Nephron progenitor cell (in vitro differentiated cells): ENCODE results near the gene PRLR.

ENCODE experiments used
- DNase-seq: peaks from one replicate; pipeline ENCODE4 v3.0.0; 2021
- H3K27ac Mint-ChIP-seq: 2 replicates; pipeline ENCODE4 v1.8.0; 2021; ENCODE audit warnings: mild to moderate bottlenecking, moderate library complexity, mixed read lengths
- H3K27me3 Mint-ChIP-seq: 2 replicates; pipeline ENCODE4 v1.8.0; 2021; ENCODE audit warnings: mild to moderate bottlenecking, low read depth, mixed read lengths; ENCODE audit not compliant: poor library complexity
- H3K36me3 Mint-ChIP-seq: 2 replicates; pipeline ENCODE4 v1.8.0; 2021; ENCODE audit warnings: low read depth, mixed read lengths
- H3K4me1 Mint-ChIP-seq: 2 replicates; pipeline ENCODE4 v1.8.0; 2021; ENCODE audit warnings: mixed read lengths
- H3K4me3 Mint-ChIP-seq: 2 replicates; pipeline ENCODE4 v1.8.0; 2021; ENCODE audit warnings: mild to moderate bottlenecking, moderate library complexity, mixed read lengths
- H3K9me3 Mint-ChIP-seq: 2 replicates; pipeline ENCODE4 v1.8.0; 2021; ENCODE audit warnings: mild to moderate bottlenecking, moderate library complexity, mixed read lengths
- TF ChIP-seq, protein P1 (sequence below): fragments of 200-600 bp; sonication (generic); IDR thresholded peaks from 2 replicates; pipeline ENCODE4 v1.5.0; 2021; ENCODE audit warnings: antibody characterized with exemption

PRLR gene

DNA sequence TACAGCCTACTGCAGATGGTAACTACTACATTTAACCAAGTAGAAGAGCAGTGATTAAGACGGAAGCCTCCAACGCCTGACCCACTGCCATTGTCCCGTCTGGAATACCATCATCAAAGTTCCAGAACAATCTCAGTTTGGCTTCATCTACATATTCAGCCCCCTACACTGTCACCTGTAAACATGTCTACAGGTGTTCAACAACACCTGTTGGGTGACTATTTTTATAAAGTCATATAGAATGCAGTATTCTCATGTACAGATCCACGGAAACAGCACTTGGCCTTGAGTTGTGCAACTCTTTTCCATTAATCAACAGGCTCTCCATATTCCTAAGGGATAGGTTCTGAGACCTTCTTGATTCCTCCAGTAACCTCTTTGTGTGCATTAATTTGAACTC, 129.3 kb downstream of the PRLR start:
- Mint-ChIP-seq H3K4me3 (no peak overlapping the region), H3K9me3 (peaks cover 15% of the 10 kb centered on the region), H3K36me3 (peaks cover 12% of the 10 kb centered on the region), H3K27me3 (peaks cover 11% of the 10 kb centered on the region), H3K4me1 (peaks cover 11% of the 10 kb centered on the region), H3K27ac (no peak overlapping the region)
- no peak for DNase-seq
- TF ChIP-seq, protein P1, sequence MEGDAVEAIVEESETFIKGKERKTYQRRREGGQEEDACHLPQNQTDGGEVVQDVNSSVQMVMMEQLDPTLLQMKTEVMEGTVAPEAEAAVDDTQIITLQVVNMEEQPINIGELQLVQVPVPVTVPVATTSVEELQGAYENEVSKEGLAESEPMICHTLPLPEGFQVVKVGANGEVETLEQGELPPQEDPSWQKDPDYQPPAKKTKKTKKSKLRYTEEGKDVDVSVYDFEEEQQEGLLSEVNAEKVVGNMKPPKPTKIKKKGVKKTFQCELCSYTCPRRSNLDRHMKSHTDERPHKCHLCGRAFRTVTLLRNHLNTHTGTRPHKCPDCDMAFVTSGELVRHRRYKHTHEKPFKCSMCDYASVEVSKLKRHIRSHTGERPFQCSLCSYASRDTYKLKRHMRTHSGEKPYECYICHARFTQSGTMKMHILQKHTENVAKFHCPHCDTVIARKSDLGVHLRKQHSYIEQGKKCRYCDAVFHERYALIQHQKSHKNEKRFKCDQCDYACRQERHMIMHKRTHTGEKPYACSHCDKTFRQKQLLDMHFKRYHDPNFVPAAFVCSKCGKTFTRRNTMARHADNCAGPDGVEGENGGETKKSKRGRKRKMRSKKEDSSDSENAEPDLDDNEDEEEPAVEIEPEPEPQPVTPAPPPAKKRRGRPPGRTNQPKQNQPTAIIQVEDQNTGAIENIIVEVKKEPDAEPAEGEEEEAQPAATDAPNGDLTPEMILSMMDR = no peak

DNA sequence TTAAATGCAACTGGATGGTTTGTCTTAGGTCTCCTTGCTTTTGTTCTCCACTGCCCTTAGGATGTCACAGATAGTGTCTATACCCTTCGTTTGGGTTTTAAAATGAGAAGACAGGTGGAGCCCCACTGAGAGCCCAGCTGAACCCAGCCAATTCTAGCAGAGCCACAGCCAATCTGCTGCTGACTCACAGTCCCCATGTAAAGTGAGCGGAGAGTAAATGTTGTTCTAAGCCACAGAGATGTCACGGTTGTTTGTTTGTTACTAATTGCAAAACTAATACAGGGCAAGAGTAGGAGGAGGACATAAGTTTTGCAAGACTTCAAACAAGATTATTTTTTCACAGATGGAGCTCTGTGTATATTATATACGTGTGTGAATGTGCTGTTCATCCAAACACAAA, 132.1 kb downstream of the PRLR start:
- Mint-ChIP-seq H3K27me3 (peaks cover 7% of the 10 kb centered on the region), H3K4me3 (no peak overlapping the region), H3K27ac (no peak overlapping the region), H3K4me1 (peaks cover 13% of the 10 kb centered on the region), H3K9me3 (peaks cover 4% of the 10 kb centered on the region), H3K36me3 (no peaks in the 10 kb centered on the region)
- TF ChIP-seq, protein P1 = no peak
- no peak for DNase-seq

DNA sequence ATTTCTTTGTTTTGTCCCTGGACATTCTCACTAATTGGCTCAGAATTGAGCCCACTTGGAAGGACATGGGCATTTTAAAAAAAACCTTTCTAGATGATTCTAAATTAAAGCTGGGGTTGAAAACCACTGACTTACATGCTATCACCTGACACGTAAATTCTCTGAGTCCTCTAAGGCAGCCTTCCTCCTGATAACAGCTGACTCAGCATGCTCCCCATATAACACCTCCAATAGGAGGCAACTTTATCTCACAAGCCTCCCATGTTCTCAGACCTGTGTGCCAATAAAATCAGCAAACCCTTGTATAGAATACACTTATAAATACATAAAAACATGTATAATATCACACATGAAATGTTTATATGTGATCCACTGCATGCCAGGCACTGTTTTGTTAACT, 133.4 kb downstream of the PRLR start:
- Mint-ChIP-seq H3K27me3 (peaks cover 3% of the 10 kb centered on the region), H3K36me3 (no peaks in the 10 kb centered on the region), H3K9me3 (no peaks in the 10 kb centered on the region), H3K4me3 (no peak overlapping the region), H3K27ac (no peak overlapping the region), H3K4me1 (peaks cover 26% of the 10 kb centered on the region)
- TF ChIP-seq, protein P1 = no peak
- no peak for DNase-seq

DNA sequence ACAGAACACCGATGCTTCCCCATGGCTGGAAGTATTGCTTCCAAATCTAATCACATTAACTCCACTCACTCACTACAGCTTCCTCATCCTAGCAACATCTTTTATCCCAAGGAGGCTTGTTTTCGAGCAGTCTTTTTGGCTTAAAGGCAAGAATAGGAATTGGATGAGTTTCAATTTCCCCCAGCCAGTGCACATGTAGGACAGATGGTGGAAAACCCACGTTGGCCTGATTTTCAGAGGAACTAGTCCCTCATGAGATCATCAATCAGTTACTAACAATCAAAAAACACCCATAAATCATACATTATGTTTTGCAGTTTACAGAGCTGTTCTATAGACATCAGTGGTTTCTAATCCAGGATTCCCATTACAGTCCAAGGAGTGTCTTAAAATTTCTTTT, 134.1 kb downstream of the PRLR start:
- peaks cover 3% of the 10 kb centered on the region for H3K27me3 Mint-ChIP-seq
- H3K4me3 Mint-ChIP-seq = no peak overlapping the region
- H3K36me3 Mint-ChIP-seq = no peaks in the 10 kb centered on the region
- peaks cover 33% of the 10 kb centered on the region for H3K4me1 Mint-ChIP-seq
- TF ChIP-seq, protein P1 = no peak
- peaks cover 2% of the 10 kb centered on the region for H3K9me3 Mint-ChIP-seq
- H3K27ac Mint-ChIP-seq = no peak overlapping the region
- DNase-seq = no peak

DNA sequence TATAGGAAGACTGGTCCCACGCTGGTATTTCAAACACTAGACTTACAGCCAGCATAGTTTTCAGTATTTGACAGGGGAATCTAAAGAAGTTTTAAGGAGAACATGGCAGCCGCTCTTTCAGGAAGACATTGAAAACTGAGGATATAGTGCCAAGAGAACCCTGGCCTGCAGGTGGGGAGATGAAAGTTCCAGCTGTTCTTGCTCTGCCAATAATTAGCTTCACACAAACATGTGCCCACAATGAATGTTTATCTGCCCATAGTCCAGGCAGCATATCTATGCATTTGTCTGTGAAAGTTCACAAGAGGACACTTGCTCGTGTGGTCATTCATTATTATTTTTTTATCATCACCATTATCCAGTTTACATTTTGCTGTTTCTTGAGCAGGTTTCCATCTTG, 134.9 kb downstream of the PRLR start:
- H3K4me3 Mint-ChIP-seq = no peak overlapping the region
- TF ChIP-seq, protein P1 = no peak
- H3K27me3 Mint-ChIP-seq = peaks cover 3% of the 10 kb centered on the region
- H3K36me3 Mint-ChIP-seq = no peaks in the 10 kb centered on the region
- H3K9me3 Mint-ChIP-seq = peaks cover 5% of the 10 kb centered on the region
- H3K4me1 Mint-ChIP-seq = peaks cover 35% of the 10 kb centered on the region
- H3K27ac Mint-ChIP-seq = no peak overlapping the region
- DNase-seq = no peak

DNA sequence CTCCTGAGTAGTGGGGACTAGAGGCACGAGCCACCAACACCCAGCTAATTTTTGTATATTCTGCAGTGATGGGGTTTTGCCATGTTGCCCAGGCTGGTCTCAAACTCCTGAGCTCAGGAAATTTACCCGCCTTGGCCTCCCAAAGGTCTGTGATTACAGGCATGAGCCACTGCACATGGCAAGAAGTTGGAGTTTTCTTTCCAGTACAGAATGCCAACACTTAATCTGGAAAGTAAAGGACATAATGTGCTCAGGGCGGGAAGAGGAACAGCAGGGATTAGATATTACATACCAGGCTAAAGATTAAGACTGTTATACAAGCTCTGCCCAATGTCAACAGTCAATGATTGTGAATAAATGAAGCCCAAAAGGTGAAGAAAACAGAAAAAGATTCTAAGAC, 135.3 kb downstream of the PRLR start:
- Mint-ChIP-seq H3K27ac (no peak overlapping the region), H3K4me3 (no peak overlapping the region), H3K36me3 (no peaks in the 10 kb centered on the region), H3K27me3 (peaks cover 3% of the 10 kb centered on the region), H3K9me3 (peaks cover 5% of the 10 kb centered on the region), H3K4me1 (peaks cover 35% of the 10 kb centered on the region)
- TF ChIP-seq, protein P1 = no peak
- DNase-seq = no peak
